ENCODE data around the gene B3GNT9.

DNA sequence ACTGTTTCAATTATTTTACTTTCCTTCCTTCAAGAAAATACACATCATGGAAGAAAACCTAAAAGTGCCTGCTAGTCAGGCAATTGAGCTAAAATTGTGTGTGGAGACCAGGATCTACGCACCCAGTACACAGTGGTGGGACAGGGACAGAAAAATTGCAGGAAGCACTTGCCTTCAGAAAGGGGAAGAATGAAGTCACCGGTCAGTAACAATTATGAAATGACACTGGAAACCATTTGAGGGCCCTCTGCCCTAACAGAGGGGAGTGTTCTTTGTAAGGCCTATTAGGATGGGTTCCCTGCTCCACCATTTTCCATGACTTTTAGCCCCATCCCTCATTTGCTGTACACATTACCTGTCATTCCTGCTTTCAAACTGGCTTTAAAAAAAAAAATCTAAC lies 45.6 kb downstream of the B3GNT9 start:
- TF ChIP-seq POLR2A (IDR thresholded peaks at IDR 0.05), result no peak
- TF ChIP-seq, protein P1, sequence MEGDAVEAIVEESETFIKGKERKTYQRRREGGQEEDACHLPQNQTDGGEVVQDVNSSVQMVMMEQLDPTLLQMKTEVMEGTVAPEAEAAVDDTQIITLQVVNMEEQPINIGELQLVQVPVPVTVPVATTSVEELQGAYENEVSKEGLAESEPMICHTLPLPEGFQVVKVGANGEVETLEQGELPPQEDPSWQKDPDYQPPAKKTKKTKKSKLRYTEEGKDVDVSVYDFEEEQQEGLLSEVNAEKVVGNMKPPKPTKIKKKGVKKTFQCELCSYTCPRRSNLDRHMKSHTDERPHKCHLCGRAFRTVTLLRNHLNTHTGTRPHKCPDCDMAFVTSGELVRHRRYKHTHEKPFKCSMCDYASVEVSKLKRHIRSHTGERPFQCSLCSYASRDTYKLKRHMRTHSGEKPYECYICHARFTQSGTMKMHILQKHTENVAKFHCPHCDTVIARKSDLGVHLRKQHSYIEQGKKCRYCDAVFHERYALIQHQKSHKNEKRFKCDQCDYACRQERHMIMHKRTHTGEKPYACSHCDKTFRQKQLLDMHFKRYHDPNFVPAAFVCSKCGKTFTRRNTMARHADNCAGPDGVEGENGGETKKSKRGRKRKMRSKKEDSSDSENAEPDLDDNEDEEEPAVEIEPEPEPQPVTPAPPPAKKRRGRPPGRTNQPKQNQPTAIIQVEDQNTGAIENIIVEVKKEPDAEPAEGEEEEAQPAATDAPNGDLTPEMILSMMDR (IDR thresholded peaks at IDR 0.05), result no peak

Data from testis (tissue), 2 donors.